Osteoblast (primary cell): ENCODE data around the gene IGSF6. TPM values are rescaled to one million over a fixed set of nuclear protein-coding genes. Genes with fewer than 3 reads are reported as not detected.

ENCODE experiments used
- DNase-seq: peaks from one replicate; pipeline ENCODE4 v3.0.0; 2011; ENCODE audit warnings: low spot score, mixed read lengths; ENCODE audit not compliant: insufficient read length; ENCODE audit errors: missing footprints
- H2AFZ ChIP-seq: 2 replicates; pipeline ENCODE4 v1.6.0; 2011; ENCODE audit warnings: mild to moderate bottlenecking, low read length
- H3K27ac ChIP-seq: 2 replicates; pipeline ENCODE4 v1.5.1; 2011; ENCODE audit warnings: mild to moderate bottlenecking, low read depth, low read length, moderate library complexity
- H3K27me3 ChIP-seq: 2 replicates; pipeline ENCODE4 v1.6.0; 2012; ENCODE audit warnings: mild to moderate bottlenecking, control low read depth, inconsistent platforms, low read length, moderate library complexity; ENCODE audit not compliant: insufficient read depth
- H3K36me3 ChIP-seq: 2 replicates; pipeline ENCODE4 v1.5.1; 2011; ENCODE audit warnings: mild to moderate bottlenecking, low read length, control low read depth, moderate library complexity; ENCODE audit not compliant: insufficient read depth
- H3K4me1 ChIP-seq: 2 replicates; pipeline ENCODE4 v1.5.1; 2011; ENCODE audit warnings: mild to moderate bottlenecking, low read length, control low read depth, moderate library complexity; ENCODE audit not compliant: insufficient read depth
- H3K4me2 ChIP-seq: 2 replicates; pipeline ENCODE4 v1.6.0; 2011; ENCODE audit warnings: mild to moderate bottlenecking, low read length; ENCODE audit not compliant: insufficient read depth
- H3K4me3 ChIP-seq: fragments of 200-600 bp; sonication (generic); 3 replicates; pipeline ENCODE4 v1.5.1; 2012; ENCODE audit warnings: mild to moderate bottlenecking, low read length, inconsistent platforms; ENCODE audit not compliant: insufficient read depth
- H3K79me2 ChIP-seq: 2 replicates; pipeline ENCODE4 v1.6.0; 2012; ENCODE audit warnings: mild to moderate bottlenecking, low read length, control low read depth, inconsistent platforms; ENCODE audit not compliant: insufficient read depth
- H3K9me3 ChIP-seq: 2 replicates; pipeline ENCODE4 v1.5.1; 2011; ENCODE audit warnings: low read depth, low read length, control low read depth
- H4K20me1 ChIP-seq: 2 replicates; pipeline ENCODE4 v1.6.0; 2012; ENCODE audit warnings: mild to moderate bottlenecking, low read length, control low read depth; ENCODE audit not compliant: insufficient read depth
- total RNA-seq: library from RNA; depleted of rRNA; stranded (reverse); fragments of >200 nt; gene quantifications from 2 replicates; pipeline ENCODE4 v1.2.3, GENCODE V29; 2012
- TF ChIP-seq, protein P1 (sequence below): IDR thresholded peaks from 2 replicates; pipeline ENCODE4 v1.5.1; 2011; ENCODE audit warnings: mild to moderate bottlenecking, low read depth, low read length, moderate library complexity; ENCODE audit errors: extremely low read depth

The IGSF6 gene
- total RNA-seq, 1 donor: 0.36 TPM

DNA sequence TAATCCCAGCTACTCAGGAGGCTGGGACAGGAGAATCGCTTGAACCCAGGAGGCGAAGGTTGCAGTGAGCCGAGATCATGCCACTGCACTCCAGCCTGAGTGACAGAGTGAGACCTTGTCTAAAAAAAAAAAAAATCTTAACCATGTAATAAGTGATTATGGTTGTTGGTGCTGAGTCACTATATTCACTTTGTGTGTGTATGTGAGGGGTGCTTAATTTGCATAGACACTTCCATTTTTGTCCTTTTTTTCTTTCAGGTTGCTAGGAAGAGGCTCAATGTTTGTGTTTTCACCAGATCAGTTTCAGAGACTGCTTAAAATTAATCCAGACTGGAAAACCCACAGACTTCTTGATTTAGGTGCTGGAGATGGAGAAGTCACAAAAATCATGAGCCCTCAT is 34.8 kb downstream of the IGSF6 start:
- no peaks in the 10 kb centered on the region for H3K27me3 ChIP-seq
- peaks cover 6% of the 10 kb centered on the region for H3K4me1 ChIP-seq
- no peak for DNase-seq
- H3K27ac ChIP-seq: no peak overlapping the region
- no peak overlapping the region for H3K4me3 ChIP-seq
- peaks cover 4% of the 10 kb centered on the region for H4K20me1 ChIP-seq
- H2AFZ ChIP-seq: no peak overlapping the region
- no peak overlapping the region for H3K4me2 ChIP-seq
- H3K79me2 ChIP-seq: peaks cover 87% of the 10 kb centered on the region
- TF ChIP-seq, protein P1, sequence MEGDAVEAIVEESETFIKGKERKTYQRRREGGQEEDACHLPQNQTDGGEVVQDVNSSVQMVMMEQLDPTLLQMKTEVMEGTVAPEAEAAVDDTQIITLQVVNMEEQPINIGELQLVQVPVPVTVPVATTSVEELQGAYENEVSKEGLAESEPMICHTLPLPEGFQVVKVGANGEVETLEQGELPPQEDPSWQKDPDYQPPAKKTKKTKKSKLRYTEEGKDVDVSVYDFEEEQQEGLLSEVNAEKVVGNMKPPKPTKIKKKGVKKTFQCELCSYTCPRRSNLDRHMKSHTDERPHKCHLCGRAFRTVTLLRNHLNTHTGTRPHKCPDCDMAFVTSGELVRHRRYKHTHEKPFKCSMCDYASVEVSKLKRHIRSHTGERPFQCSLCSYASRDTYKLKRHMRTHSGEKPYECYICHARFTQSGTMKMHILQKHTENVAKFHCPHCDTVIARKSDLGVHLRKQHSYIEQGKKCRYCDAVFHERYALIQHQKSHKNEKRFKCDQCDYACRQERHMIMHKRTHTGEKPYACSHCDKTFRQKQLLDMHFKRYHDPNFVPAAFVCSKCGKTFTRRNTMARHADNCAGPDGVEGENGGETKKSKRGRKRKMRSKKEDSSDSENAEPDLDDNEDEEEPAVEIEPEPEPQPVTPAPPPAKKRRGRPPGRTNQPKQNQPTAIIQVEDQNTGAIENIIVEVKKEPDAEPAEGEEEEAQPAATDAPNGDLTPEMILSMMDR: no peak
- peaks cover 27% of the 10 kb centered on the region for H3K36me3 ChIP-seq
- no peaks in the 10 kb centered on the region for H3K9me3 ChIP-seq

DNA sequence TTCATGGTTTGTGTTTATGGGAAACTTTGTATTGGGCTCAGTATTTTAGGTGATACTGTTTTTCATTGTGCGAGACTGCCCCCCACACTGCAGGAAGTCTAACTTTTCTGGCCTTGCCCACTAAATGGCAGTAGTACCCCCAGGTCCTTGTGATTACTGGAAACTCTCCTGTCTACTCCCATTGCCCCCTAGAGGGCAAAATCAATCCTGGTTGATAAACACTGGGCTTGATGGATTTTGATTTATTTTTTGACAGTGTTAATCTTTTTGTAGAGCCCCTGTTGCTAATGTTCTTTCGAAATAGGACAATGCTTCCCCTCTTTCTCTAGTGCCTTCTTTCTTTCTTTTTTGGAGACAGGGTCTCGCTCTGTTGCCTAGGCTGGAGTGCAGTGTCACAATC is 37.5 kb downstream of the IGSF6 start:
- Histone ChIP-seq H3K27me3 (no peaks in the 10 kb centered on the region), H2AFZ (no peak overlapping the region), H3K4me2 (no peak overlapping the region), H3K27ac (no peak overlapping the region), H4K20me1 (peaks cover 15% of the 10 kb centered on the region), H3K4me3 (no peak overlapping the region), H3K36me3 (peaks cover 27% of the 10 kb centered on the region), H3K4me1 (peaks cover 23% of the 10 kb centered on the region), H3K79me2 (peaks cover 91% of the 10 kb centered on the region), H3K9me3 (no peaks in the 10 kb centered on the region)
- no peak for DNase-seq
- TF ChIP-seq, protein P1: peak; percentile 16

DNA sequence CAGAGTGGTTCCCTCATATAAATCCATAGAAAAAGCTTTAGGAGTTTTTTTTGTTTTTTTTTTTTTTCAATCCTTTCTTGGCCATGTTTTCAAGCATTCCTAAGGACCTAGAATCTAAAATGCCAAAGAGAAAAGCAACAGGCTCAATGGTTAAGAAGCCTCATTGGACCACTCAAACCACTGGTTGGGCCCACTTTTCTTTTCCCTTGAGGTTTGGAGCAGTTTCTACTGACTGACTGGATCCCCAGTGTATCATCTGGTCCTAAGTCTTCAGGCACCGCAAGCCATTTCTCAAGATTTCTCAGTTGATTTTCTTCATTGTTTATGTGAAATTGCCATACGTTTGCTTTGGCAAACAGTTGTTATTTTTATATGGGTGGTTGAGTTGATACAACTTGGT is 38.6 kb downstream of the IGSF6 start:
- Histone ChIP-seq H4K20me1 (peaks cover 25% of the 10 kb centered on the region), H3K9me3 (no peaks in the 10 kb centered on the region), H3K27me3 (no peaks in the 10 kb centered on the region), H3K4me3 (no peak overlapping the region), H3K27ac (no peak overlapping the region), H3K79me2 (peaks cover 93% of the 10 kb centered on the region), H3K36me3 (peaks cover 27% of the 10 kb centered on the region), H3K4me1 (peaks cover 31% of the 10 kb centered on the region), H2AFZ (no peak overlapping the region), H3K4me2 (no peak overlapping the region)
- peak; percentile 63 for DNase-seq
- TF ChIP-seq, protein P1: no peak

DNA sequence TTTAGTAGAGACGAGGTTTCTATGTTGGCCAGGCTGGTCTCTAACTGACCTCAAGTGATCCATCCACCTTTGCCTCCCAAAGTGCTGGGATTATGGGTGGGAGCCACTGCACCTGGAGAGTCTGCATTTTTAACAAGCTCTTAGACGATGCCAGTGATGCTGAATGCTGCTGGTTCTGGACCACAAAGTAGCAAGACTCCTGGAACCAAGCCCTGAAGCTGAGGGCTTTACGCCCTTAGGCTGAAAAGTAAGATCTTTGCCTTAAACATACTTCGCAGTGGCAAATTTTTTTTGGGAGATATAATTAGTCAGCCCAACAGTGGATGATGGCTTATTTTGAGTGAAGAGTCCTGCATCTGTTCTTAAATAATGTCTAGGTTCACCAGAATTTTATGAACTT is 39.0 kb downstream of the IGSF6 start:
- Histone ChIP-seq H4K20me1 (peaks cover 29% of the 10 kb centered on the region), H3K27me3 (no peaks in the 10 kb centered on the region), H3K4me3 (no peak overlapping the region), H3K79me2 (peaks cover 96% of the 10 kb centered on the region), H3K4me2 (no peak overlapping the region), H3K9me3 (no peaks in the 10 kb centered on the region), H2AFZ (no peak overlapping the region), H3K36me3 (peaks cover 27% of the 10 kb centered on the region), H3K27ac (no peak overlapping the region), H3K4me1 (peaks cover 35% of the 10 kb centered on the region)
- no peak for DNase-seq
- TF ChIP-seq, protein P1: no peak
